Fibroblast of skin of left biceps (primary cell): ENCODE results near the gene TRIP6.
"Not testable (repeated sequence)": the region's sequence is repeated elsewhere in the genome, so short reads cannot be mapped to it uniquely, and the experiment has no call there.

ENCODE experiments used
- DNase-seq, 2 experiments: peaks; one replicate each; pipeline ENCODE4 v3.0.0-alpha.2; 2013; ENCODE audit warnings: low read depth in 2 of 2

Gene TRIP6

GRCh38 chr7:100914208-100914878 lies 47.2 kb downstream of the TRIP6 start:
- no peak for DNase-seq

GRCh38 chr7:100914879-100915447 lies 47.8 kb downstream of the TRIP6 start:
- DNase-seq, result no peak

GRCh38 chr7:100919335-100919734 lies 52.1 kb downstream of the TRIP6 start:
- DNase-seq, result not testable (repeated sequence)

- DNase-seq, result not testable (repeated sequence)
Measured at GRCh38 chr7:100919779-100920437, 52.7 kb downstream of the TRIP6 start.

GRCh38 chr7:100921039-100921438 lies 53.9 kb downstream of the TRIP6 start:
- DNase-seq, result no peak
